GM12891 (cell line): ENCODE results near the gene ABCB6.
"Not testable (repeated sequence)": the region's sequence is repeated elsewhere in the genome, so short reads cannot be mapped to it uniquely, and the experiment has no call there.

Source experiments
- PAX5 ChIP-seq: IDR thresholded peaks from 2 replicates; pipeline ENCODE4 v1.6.1; 2011; ENCODE audit warnings: low read length, moderate library complexity, mild to moderate bottlenecking; ENCODE audit not compliant: insufficient read depth, severe bottlenecking
- POLR2A ChIP-seq: IDR thresholded peaks from 2 replicates; pipeline ENCODE4 v1.6.1; 2011; ENCODE audit warnings: low read depth, low read length, control low read depth
- POLR2AphosphoS5 ChIP-seq: IDR thresholded peaks from 2 replicates; pipeline ENCODE4 v1.6.1; 2011; ENCODE audit warnings: low read depth, low read length, control low read depth
- POU2F2 ChIP-seq: IDR thresholded peaks from 2 replicates; pipeline ENCODE4 v1.6.1; 2011; ENCODE audit warnings: low read depth, mild to moderate bottlenecking, control low read depth, low read length, moderate library complexity
- SPI1 ChIP-seq: IDR thresholded peaks from 2 replicates; pipeline ENCODE4 v1.6.1; 2011; ENCODE audit warnings: low read depth, low read length, control low read depth
- TAF1 ChIP-seq: IDR thresholded peaks from 2 replicates; pipeline ENCODE4 v1.6.1; 2011; ENCODE audit warnings: low read depth, low read length, control low read depth

- TF ChIP-seq POLR2A, TAF1, POLR2AphosphoS5, PAX5, POU2F2, SPI1: not testable (repeated sequence)
These were observed 40.2 kb upstream of the ABCB6 start for GRCh38 chr2:219258942-219259341.
